Pancreas (tissue), 10 donors: ENCODE results near the gene CSMD2. TPM values are rescaled to one million over a fixed set of nuclear protein-coding genes. Genes with fewer than 3 reads are reported as not detected.

Experiments used
- ATAC-seq, 4 donors: fragments of 200-7000 bp; cut with Tn5 transposase; one replicate each; pipeline versions ENCODE4 v1.8.0 to v1.9.1; 2020; ENCODE audit warnings: mild to moderate bottlenecking in 4 of 4, moderate library complexity in 4 of 4
- DNase-seq, 6 donors: peaks; one replicate each; pipeline ENCODE4 v3.0.0-alpha.2; 2020
- FAIRE-seq: peaks from 2 replicates; lab custom pipeline; 2012; peaks lifted over from hg19 to GRCh38; lab: Jason Lieb, UNC
- H3K27ac ChIP-seq, 4 donors: fragments of 200-600 bp; sonication (generic); 1 replicate in 3 of 4; 2 replicates in 1 of 4; pipeline versions ENCODE4 v1.5.0 to v1.8.0; 2020
- H3K27me3 ChIP-seq, 4 donors: fragments of 200-600 bp; one replicate each; pipeline ENCODE4 v1.8.0; 2021
- H3K36me3 ChIP-seq, 3 donors: fragments of 200-600 bp; sonication (generic) in 1 of 3; one replicate each; pipeline versions ENCODE4 v1.5.0 to v1.8.0; 2020 to 2021
- H3K4me1 ChIP-seq, 3 donors: fragments of 200-600 bp; one replicate each; pipeline ENCODE4 v1.8.0; 2021
- H3K4me3 ChIP-seq, 4 donors: fragments of 200-600 bp; sonication (generic) in 2 of 4; one replicate each; pipeline versions ENCODE4 v1.5.0 to v1.8.0; 2020 to 2021
- H3K9me3 ChIP-seq, 4 donors: fragments of 200-600 bp; one replicate each; pipeline ENCODE4 v1.8.0; 2021
- WGBS, 2 donors: extraction: QIAGEN DNeasy Blood & Tissue Kit; methylation state at CpG; one replicate each; pipeline ENCODE4 v1.1.7; 2013; 5-methylcytosine and 5-hydroxymethylcytosine counted together
- intact Hi-C, 3 donors: fragments of 100-400 bp; cut with DNase I; formaldehyde crosslinking; loops; one replicate each; pipeline versions ENCODE4 v1.11.1 to v1.14.2; 2022
- polyA plus RNA-seq, 2 donors: library from polyadenylated mRNA; stranded (reverse); fragments of 200-250 nt; gene quantifications; one replicate each; pipeline ENCODE4 v1.2.3, GENCODE V29; 2013
- total RNA-seq, 6 donors: library from RNA; stranded (reverse); fragmentation: NEBNext Ultra II Directional in 4 of 6; extraction: Animal tissue kit (Norgen Biotek cat#: 25700) in 4 of 6; gene quantifications; one replicate each; pipeline versions ENCODE4 v1.2.1 to v1.2.4, GENCODE V29; 2021 to 2023
- TF ChIP-seq, protein P1 (sequence below), 4 donors: fragments of 200-600 bp; sonication (generic) in 3 of 4; IDR thresholded peaks; one replicate each; pipeline versions ENCODE4 v1.5.0 to v1.8.0; 2021; ENCODE audit warnings: antibody characterized with exemption in 4 of 4
- donor health status: healthy with polysubstance abuse.
- donor health status: DM: no; HTN: no; CAD: no; lungs with moderate emphysema.
- donor health status: DM: no; HTN: no; CAD: no.
- donor health status: control.
- donor health status: control.
- donor health status: Bipolar disorder and iron deficiency.
- donor health status: DM: yes; HTN: yes; CAD: no.
- donor health status: DM: no; HTN: no; CAD: no.
- donor health status: DM: no; HTN: no; CAD: no.
- donor health status: DM: yes; HTN: yes; CAD: no.

The CSMD2 gene
- total and polyA plus RNA-seq, 8 donors: 0.04 to 2.0 (median 0.36) TPM

GRCh38 chr1:34147301-34147700 lies 17.7 kb downstream of the CSMD2 start:
- intact Hi-C loops: no loop called here
- Histone ChIP-seq H3K27ac (no peak overlapping the region), H3K4me3 (no peak overlapping the region), H3K36me3 (no peaks in the 10 kb centered on the region), H3K9me3 (no peaks in the 10 kb centered on the region), H3K4me1 (no peaks in the 10 kb centered on the region), H3K27me3 (no peaks in the 10 kb centered on the region)
- 15% methylated on average over 4 of the region's 4 CpGs for WGBS, 2 donors
- TF ChIP-seq, protein P1, sequence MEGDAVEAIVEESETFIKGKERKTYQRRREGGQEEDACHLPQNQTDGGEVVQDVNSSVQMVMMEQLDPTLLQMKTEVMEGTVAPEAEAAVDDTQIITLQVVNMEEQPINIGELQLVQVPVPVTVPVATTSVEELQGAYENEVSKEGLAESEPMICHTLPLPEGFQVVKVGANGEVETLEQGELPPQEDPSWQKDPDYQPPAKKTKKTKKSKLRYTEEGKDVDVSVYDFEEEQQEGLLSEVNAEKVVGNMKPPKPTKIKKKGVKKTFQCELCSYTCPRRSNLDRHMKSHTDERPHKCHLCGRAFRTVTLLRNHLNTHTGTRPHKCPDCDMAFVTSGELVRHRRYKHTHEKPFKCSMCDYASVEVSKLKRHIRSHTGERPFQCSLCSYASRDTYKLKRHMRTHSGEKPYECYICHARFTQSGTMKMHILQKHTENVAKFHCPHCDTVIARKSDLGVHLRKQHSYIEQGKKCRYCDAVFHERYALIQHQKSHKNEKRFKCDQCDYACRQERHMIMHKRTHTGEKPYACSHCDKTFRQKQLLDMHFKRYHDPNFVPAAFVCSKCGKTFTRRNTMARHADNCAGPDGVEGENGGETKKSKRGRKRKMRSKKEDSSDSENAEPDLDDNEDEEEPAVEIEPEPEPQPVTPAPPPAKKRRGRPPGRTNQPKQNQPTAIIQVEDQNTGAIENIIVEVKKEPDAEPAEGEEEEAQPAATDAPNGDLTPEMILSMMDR (IDR thresholded peaks at IDR 0.05): no peak
- DNase-seq (no peak), FAIRE-seq (no peak), ATAC-seq (no peak)

DNA sequence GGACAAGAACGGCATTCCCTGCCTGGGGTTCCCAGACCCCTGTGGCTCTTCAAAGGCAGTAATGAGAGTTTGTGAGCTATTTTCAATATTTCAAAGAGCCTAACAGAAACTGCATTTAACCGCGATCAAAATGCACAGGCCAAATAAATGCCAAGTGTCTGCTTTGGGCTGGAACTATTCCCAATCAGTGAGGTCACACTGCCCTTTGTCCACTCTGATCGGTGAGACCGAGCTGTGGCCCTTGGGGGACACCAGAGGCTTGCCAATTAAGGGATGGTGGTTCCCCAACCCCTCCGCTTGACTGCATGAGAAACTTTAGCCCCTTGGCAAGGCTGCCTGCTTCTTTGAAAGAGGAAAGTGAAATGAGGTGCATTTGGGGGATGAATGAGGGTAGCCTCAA lies 20.3 kb downstream of the CSMD2 start:
- H3K4me3 ChIP-seq: no peak overlapping the region
- no peaks in the 10 kb centered on the region for H3K36me3 ChIP-seq
- 48 to 64% methylated on average over 6 of the region's 6 CpGs for WGBS, 2 donors
- no peak overlapping the region for H3K27ac ChIP-seq
- DNase-seq (no peak), FAIRE-seq (no peak), ATAC-seq (no peak)
- H3K27me3 ChIP-seq: no peaks in the 10 kb centered on the region
- no peaks in the 10 kb centered on the region for H3K9me3 ChIP-seq
- intact Hi-C loops: no loop called here
- TF ChIP-seq, protein P1 (IDR thresholded peaks at IDR 0.05): no peak
- H3K4me1 ChIP-seq: no peaks in the 10 kb centered on the region

DNA sequence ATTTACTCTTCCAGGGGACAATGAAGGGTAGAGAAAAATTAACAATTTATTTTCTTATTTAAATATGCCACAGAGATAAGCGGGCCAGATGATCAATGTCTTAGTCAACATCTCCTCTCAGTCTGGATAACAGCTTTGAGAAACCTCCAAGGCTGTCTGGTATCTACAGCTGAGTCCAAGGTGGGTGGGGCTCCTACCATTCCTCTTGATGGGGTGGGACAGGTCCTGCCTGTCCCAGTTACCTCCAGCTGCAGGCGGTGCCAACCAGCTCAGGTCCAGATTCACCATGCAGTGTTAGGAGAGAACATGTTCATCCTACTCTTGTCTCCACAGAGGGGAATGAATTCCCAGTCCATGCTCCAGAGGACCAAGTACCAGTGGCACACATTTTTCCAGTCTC lies 21.1 kb downstream of the CSMD2 start:
- H3K27me3 ChIP-seq: no peaks in the 10 kb centered on the region
- no peak overlapping the region for H3K27ac ChIP-seq
- FAIRE-seq (no peak), ATAC-seq (peak in 1 of 4 donors; percentile 76), DNase-seq (no peak)
- H3K4me1 ChIP-seq: no peaks in the 10 kb centered on the region
- no peak overlapping the region for H3K4me3 ChIP-seq
- 29 to 39% methylated on average over 2 of the region's 2 CpGs for WGBS, 2 donors
- no peaks in the 10 kb centered on the region for H3K36me3 ChIP-seq
- H3K9me3 ChIP-seq: no peaks in the 10 kb centered on the region
- intact Hi-C loops: no loop called here
- TF ChIP-seq, protein P1 (IDR thresholded peaks at IDR 0.05): no peak

DNA sequence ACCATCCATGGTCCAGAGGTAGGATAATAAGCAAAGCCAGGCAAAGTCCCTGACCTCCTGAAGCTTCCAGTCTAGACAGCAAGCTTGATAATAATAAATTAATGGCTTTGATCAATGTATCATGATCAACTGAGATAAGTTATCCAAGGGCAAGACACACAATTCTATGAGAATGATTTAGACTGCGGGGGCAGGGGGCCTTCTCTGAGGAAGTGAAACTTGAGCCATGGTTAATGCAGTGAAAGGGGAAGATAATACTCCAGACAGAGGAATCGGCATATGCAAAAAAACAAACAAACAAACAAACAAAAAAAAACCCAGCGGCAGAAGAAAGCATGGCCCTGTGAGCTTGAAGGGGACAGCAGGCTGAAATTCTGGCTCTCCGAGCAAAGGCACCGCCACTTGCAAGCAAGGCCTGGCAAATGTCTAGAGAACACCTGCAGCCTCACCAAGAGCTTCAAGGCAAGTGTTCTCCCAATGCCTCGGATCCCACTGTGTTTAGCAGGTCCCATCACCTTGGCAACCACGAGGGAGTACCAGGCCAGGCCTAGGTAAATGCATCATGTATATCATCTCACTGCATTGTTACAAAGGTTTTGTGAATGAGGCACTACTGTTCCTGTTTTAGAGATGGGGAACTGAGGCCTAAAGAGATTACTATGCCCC lies 24.9 kb downstream of the CSMD2 start:
- Histone ChIP-seq H3K36me3 (no peaks in the 10 kb centered on the region), H3K4me3 (no peak overlapping the region), H3K27ac (no peak overlapping the region), H3K4me1 (no peaks in the 10 kb centered on the region), H3K27me3 (no peaks in the 10 kb centered on the region), H3K9me3 (no peaks in the 10 kb centered on the region)
- ATAC-seq (no peak), FAIRE-seq (no peak), DNase-seq (no peak)
- TF ChIP-seq, protein P1 (IDR thresholded peaks at IDR 0.05): no peak
- whole genome bisulfite sequencing, 2 donors: 67 to 68% methylated on average over 7 of the region's 7 CpGs
- intact Hi-C loops: no loop called here

- WGBS, 2 donors: 71 to 84% methylated on average over 3 of the region's 3 CpGs
- FAIRE-seq (no peak), DNase-seq (no peak), ATAC-seq (no peak)
- H3K4me3 ChIP-seq: no peak overlapping the region
- H3K27ac ChIP-seq: no peak overlapping the region
- TF ChIP-seq, protein P1 (IDR thresholded peaks at IDR 0.05): no peak
- H3K36me3 ChIP-seq: no peaks in the 10 kb centered on the region
- H3K9me3 ChIP-seq: no peaks in the 10 kb centered on the region
- intact Hi-C loops: no loop called here
- no peaks in the 10 kb centered on the region for H3K4me1 ChIP-seq
- H3K27me3 ChIP-seq: no peaks in the 10 kb centered on the region
Observed at GRCh38 chr1:34137411-34137810, 27.6 kb downstream of the CSMD2 start.
